Midbrain (tissue), 1 donor: ENCODE results near the gene RTN1.

Experiments
- DNase-seq: peaks from one replicate; lab custom pipeline; 2025; lab: John Stamatoyannopoulos, UW

The RTN1 gene

GRCh38 chr14:59849411-59850130 is 21.0 kb downstream of the RTN1 start:
- no peak for DNase-seq

DNA sequence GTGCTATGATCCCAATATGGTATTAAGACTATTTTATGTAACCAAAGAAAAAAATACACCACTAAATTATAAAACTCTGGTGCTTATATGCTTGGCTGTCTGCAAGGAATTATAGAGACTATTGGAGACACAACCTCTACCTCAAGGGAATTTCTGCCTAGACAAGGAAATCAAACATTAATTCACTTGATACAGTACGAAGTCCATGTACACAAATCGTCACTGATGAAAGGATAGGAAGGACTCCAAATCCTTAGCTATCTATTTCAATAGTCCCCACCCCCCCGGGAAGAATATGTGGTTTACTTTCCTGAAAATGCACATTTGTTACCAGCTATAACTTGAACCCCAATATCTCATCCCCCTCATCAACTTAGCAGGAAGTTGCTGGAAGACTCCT is 21.9 kb downstream of the RTN1 start:
- no peak for DNase-seq

- no peak for DNase-seq
Observed at GRCh38 chr14:59847711-59848110, 22.9 kb downstream of the RTN1 start.

DNA sequence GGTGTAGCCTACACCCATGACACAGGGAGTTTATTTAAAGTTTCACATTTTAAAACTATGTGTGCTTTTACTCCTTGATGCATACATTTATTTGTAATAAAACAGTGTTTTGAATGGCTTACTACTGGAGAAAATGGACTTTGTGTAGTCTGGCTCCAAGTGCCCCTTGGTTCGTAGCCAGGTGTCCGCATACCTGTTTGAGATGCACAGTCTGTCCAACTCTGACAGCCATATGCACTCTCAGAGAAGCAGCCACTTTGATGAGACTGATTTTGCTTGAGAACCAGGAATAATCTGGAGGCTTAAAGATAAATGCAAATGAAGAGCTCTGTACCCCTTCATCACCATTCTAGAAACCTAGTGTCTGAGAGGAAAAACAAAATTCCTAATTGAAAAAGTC is 24.0 kb downstream of the RTN1 start:
- no peak for DNase-seq

GRCh38 chr14:59845245-59845644 is 25.3 kb downstream of the RTN1 start:
- DNase-seq = no peak

DNA sequence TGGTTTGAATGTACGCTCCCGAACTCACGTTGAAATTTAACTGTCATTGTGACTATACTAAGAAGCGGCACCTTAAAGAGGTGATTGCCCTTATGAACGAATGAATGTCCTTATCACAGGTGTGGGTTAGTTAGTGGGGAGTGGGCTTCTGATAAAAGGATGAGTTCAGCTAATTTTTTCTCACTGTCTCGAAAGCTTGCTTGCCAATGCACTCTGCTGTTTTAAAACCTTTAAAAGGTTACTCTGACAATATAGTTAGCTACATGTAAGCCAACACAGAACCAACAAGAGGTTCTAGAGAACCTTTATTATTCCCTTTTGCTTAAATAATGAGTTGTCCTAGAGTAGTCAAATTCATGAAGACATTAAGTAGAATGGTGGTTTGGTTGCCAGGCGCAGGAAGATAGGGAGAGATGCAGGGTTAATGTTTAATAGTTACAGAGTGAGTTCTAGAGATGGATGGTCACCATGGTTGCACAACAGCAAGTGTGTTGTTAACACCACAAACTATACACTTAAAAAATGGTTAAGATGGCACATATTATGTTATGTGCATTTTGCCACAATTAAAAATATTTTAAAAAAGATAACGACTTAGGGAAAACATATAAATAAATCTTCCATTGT is 26.3 kb downstream of the RTN1 start:
- no peak for DNase-seq

GRCh38 chr14:59836116-59836515 is 34.5 kb downstream of the RTN1 start:
- no peak for DNase-seq

GRCh38 chr14:59832653-59833294 is 37.8 kb downstream of the RTN1 start:
- no peak for DNase-seq

DNA sequence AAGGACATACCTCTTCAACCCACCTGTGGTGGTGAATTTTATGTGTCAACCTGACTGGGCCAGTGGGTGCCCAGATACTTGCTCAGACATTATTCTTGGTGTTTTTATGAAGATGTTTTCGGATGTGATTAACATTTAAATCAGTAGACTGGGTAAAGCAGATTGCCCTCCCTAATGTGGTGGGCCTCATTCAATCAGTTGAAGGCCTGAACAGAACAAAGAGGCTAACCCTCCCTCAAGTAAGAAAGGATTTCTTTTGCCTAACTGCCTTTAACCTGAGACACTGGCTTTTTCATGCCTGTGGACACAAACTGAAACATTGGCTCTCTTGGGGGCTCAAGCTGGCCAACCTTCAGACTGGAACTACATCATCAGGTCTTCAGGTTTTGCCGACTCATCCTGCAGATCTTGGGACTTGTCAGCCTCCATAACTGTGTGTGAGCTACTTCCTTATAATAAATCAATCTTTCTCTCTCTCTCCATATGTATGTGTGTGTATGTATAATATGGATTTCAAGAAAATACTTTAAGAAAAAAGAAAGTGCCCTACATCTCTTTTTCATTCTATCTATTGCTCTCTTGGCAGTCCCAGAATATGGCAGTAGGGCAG is 39.4 kb downstream of the RTN1 start:
- DNase-seq = no peak

GRCh38 chr14:59830338-59830734 is 40.2 kb downstream of the RTN1 start:
- no peak for DNase-seq

GRCh38 chr14:59829469-59830337 is 40.9 kb downstream of the RTN1 start:
- DNase-seq = no peak

DNA sequence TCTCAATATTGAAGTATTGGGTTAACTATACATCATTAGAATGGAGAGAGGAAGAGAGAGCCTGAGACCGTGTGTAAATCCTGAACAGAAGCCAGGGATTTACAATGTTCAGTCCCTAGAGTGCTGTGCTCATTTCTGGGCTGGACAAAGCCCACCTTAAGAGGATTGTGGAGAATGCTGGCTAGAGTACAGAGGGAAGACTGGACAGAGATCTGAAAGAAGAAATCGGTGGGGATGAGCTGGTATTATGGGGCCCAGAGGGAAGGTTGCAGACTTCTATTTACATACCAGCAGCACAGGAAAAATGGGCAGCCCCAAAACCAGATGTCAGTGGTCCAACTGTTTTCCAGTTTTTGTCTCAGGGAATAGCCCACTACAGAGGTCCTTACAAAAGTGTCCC is 42.3 kb downstream of the RTN1 start:
- DNase-seq = no peak

DNA sequence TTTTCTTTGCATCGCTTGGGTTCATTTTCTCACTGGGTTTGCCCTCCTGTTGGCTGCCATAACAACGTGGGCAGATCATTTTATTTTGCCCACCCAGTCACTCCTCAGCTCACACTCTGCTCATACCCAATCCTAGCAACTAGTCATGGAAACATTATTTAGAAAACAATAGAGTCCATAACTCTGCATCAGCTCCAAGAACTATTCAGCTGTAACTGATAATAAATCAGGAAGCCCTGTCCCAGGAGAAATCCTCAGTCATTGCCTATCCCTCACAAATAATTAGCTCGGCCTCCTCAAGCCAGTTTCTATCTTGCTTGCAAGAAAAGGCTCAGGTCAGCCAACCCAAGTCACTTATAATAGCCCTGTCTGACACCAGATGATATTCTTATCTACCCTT is 43.2 kb downstream of the RTN1 start:
- DNase-seq = no peak

DNA sequence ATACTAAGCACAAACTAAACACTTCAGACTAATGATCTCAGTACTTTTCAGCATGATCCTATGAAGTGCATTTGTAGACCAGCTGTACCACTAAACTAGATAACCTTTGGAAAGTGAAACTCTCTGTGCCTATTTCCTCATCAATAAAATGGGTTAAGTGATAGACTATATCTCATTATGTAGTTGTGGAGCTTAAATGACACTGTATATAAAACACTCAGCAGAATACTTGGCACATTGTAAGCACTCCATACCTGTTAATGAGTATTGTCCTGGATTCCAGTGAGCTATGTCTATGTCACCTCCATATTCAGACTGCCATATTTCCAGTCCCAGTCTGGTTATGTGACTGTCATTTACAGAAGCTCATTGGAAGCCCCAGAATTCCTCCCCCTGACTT is 44.4 kb downstream of the RTN1 start:
- DNase-seq = no peak

- DNase-seq = no peak
Observed at GRCh38 chr14:59823179-59823578, 47.4 kb downstream of the RTN1 start.

GRCh38 chr14:59819446-59820088 is 51.0 kb downstream of the RTN1 start:
- no peak for DNase-seq

DNA sequence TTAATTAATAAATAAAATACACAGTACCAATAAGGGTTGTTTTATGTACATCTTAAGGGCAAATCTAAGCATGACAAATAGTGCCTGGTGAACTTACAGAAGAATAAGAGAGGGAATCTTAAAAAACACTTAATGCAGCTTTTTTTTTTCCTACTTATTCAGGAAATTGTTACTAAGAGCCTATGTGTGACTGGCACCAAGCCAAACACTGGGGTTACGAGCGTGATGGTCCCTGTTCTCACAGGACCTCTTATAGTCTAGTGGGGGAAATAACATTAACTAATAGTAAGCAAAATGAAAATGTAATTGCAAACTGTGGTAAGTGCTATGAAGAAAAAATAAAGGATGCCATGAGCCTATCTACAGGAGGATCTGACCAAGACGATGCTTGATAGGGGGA is 53.6 kb downstream of the RTN1 start:
- no peak for DNase-seq

DNA sequence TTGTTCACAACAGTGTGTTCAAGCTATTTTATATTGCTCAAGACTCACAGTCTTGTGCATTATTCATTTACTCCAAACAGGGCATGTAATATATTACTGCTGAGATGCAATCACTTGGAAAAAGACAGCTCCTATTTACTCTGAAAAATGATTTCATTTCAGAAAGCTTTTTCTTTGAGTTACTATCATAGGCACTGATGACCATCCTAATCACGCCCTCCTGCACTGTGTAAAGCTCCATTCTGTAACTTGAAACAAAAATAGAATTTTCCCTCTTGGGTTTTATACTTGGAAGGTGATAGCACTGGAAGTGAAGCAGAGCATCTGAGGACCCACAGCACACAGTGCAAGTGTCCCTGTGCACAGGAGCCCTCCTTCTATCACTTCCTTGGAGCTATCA is 55.6 kb downstream of the RTN1 start:
- DNase-seq = no peak

DNA sequence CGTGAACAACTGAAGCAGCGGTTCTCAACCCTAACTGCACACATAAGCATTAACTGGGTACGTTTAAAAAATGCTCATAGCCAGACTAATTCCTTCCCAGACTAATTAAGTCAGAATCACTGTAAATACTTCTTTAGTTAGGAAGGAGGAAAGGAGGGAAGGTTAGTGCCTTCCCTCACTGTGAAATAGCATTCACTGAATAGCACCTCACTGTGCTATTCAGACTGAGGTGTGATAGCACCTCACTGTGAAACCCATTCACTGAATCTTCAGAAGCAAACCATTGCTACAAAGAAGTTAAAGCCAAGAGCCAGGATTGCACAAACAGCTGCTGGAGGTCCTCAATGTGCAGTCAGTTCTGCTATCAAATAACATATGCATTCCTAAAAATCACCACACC is 58.8 kb downstream of the RTN1 start:
- no peak for DNase-seq

DNA sequence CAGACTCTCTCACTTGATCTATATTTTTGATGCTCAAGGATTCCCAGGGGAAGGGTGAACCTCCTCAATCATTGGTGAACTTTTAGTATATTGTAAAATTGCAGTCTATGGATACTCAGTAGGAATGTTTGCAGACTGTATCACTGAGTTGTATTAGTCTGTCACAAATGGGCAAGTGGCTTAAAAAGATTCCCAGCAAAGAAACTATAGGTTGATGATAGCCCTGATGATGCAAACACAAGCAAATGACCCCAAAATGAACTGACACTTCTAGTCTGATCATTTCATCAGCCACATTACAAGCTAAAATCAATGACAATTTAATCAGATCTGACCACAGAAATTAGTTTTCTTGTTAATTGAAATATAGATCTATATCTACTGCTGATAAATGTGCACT is 59.5 kb downstream of the RTN1 start:
- DNase-seq = no peak

GRCh38 chr14:59803052-59803540 is 67.5 kb downstream of the RTN1 start:
- DNase-seq = no peak
